BJ (cell line): ENCODE measurements around the gene NBEAL2. TPM values are rescaled to one million over a fixed set of nuclear protein-coding genes. Genes with fewer than 3 reads are reported as not detected.

Source experiments
- CTCF ChIA-PET: fragments of 350-600 bp; formaldehyde crosslinking; extraction: SDS; loops from one replicate; lab custom pipeline; 2021; ENCODE audit warnings: antibody characterized with exemption, inconsistent platforms; lab: Yijun Ruan, JAX
- POLR2A ChIA-PET: fragments of 300-600 bp; sonication (Branson Sonifier 250); formaldehyde crosslinking; extraction: SDS; loops from one replicate; lab custom pipeline; 2021; ENCODE audit warnings: antibody characterized with exemption; lab: Charles Lee
- DNase-seq: peaks from one replicate; pipeline ENCODE4 v3.0.0-alpha.2; 2011; ENCODE audit warnings: low read depth
- H3K27me3 ChIP-seq: 2 replicates; pipeline ENCODE4 v1.6.0; 2011; ENCODE audit warnings: low read length; ENCODE audit not compliant: control insufficient read depth, insufficient read depth
- H3K36me3 ChIP-seq: 2 replicates; pipeline ENCODE4 v1.5.1; 2011; ENCODE audit warnings: low read length; ENCODE audit not compliant: control insufficient read depth, insufficient read depth
- H3K4me3 ChIP-seq: 2 replicates; pipeline ENCODE4 v1.5.1; 2011; ENCODE audit warnings: low read depth, mild to moderate bottlenecking, control low read depth, low read length
- CTCF ChIP-seq: IDR thresholded peaks from 2 replicates; pipeline ENCODE4 v1.5.1; 2011; ENCODE audit warnings: low read depth, mild to moderate bottlenecking, control low read depth, inconsistent platforms, low read length, moderate library complexity; ENCODE audit not compliant: insufficient read depth
- polyA plus RNA-seq: library from polyadenylated mRNA; depleted of rRNA; stranded (reverse); fragments of >200 nt; gene quantifications from 2 replicates; pipeline ENCODE4 v1.2.3, GENCODE V29; 2011

Gene NBEAL2
- polyA plus RNA-seq, 1 experiment = 5.1 TPM

- no peak for TF ChIP-seq CTCF
- Histone ChIP-seq H3K4me3 (no peak overlapping the region), H3K36me3 (peaks cover 1% of the 10 kb centered on the region; the same call in 1 of the 2 replicates), H3K27me3 (no peaks in the 10 kb centered on the region)
- CTCF ChIA-PET = no interaction called here
- DNase-seq = no peak
- POLR2A ChIA-PET = no interaction called here
Observed at GRCh38 chr3:46968783-46969428, 10.6 kb upstream of the NBEAL2 start.

- CTCF ChIA-PET = no interaction called here
- Histone ChIP-seq H3K4me3 (no peak overlapping the region), H3K36me3 (peaks cover 1% of the 10 kb centered on the region; the same call in 1 of the 2 replicates), H3K27me3 (no peaks in the 10 kb centered on the region)
- TF ChIP-seq CTCF = no peak
- POLR2A ChIA-PET = no interaction called here
- DNase-seq = no peak
Observed at GRCh38 chr3:46970391-46971091, 8.9 kb upstream of the NBEAL2 start.

GRCh38 chr3:46971151-46971550 is 8.3 kb upstream of the NBEAL2 start:
- ChIA-PET POLR2A (no interaction called here), CTCF (no interaction called here)
- Histone ChIP-seq H3K27me3 (no peaks in the 10 kb centered on the region), H3K4me3 (no peak overlapping the region), H3K36me3 (peaks cover 1% of the 10 kb centered on the region; the same call in 1 of the 2 replicates)
- DNase-seq = no peak
- no peak for TF ChIP-seq CTCF

GRCh38 chr3:46971742-46972141 is 7.7 kb upstream of the NBEAL2 start:
- H3K27me3 ChIP-seq = no peaks in the 10 kb centered on the region
- CTCF ChIA-PET = no interaction called here
- DNase-seq = no peak
- TF ChIP-seq CTCF = no peak
- POLR2A ChIA-PET = no interaction called here
- peaks cover 1% of the 10 kb centered on the region; the same call in 1 of the 2 replicates for H3K36me3 ChIP-seq
- no peak overlapping the region for H3K4me3 ChIP-seq

- Histone ChIP-seq H3K36me3 (0 out of 2 replicates have a peak, but pooled peaks cover 1% of the 10 kb centered on the region), H3K4me3 (no peak overlapping the region), H3K27me3 (no peaks in the 10 kb centered on the region)
- ChIA-PET CTCF (no interaction called here), POLR2A (no interaction called here)
- TF ChIP-seq CTCF = no peak
- DNase-seq = no peak
Observed at GRCh38 chr3:46972396-46972795, 7.1 kb upstream of the NBEAL2 start.
